Measurements from ENCODE around the gene TMEM134. TPM values are rescaled to one million over a fixed set of nuclear protein-coding genes. Genes with fewer than 3 reads are reported as not detected.
"Not testable (repeated sequence)": the region's sequence is repeated elsewhere in the genome, so short reads cannot be mapped to it uniquely, and the experiment has no call there.

Gene TMEM134
- total RNA-seq, 1 donor from 2014 or later = 38.0 TPM

DNA sequence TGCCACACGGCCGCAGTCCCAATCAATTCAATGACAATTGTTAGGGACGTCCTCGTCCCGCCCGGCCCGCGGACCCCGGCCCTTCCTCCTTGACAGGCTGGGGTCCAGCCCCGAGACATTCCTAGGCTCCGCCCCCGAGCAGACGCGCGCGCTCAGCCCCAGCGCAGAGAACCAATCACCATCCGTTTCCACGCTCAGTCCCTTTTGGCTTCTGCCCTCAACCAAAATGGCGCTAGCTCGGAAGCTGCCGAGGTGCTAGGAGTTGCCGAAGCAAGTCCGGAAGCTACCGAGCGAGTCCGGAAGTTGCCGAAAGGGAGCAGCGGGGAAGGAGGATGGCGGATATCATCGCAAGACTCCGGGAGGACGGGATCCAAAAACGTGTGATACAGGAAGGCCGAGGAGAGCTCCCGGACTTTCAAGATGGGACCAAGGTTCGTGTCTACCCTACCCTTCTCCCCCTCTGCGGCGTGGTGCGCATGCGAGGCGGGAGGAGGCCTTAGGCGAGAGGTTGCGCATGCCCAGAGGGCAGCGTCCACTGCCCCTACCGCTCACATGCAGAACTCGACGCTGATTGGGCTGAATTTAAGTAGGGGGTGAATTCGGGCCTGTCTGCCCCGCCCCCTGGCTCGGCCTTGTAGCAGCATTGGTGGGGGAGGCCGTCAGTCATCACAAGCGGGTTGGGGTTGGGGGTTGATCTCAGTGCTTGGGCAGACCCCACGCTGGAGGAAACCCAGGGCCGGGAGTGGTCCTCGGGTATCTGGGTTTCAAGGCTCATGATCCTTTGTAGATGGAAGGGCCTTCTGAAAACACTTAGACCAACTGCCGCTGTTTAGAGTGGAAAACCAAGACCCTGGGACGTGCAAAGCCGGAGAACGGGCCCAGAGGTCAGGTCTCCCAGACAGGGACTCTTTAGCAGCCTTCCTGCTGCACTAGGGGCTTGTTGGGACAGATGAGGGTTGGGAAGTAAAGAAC, 14.1 kb upstream of the TMEM134 start, which contains the start of gene AIP:
TSS of gene AIP (plus strand) at position 200 of the 972 bp plus-strand sequence. CDS start at position 333, 133 bp downstream.
- H3K36me3 Mint-ChIP-seq (ENCODE audit: low read depth, unreplicated experiment) = peaks cover 19% of the 10 kb centered on the region
- Histone ChIP-seq H3K79me2 (ENCODE audit: insufficient read depth, low read length) (peaks cover 28% of the 10 kb centered on the region), H3K27ac (ENCODE audit: low read depth, low read length) (peak within 1 kb of the TSS; percentile 71), H3K4me1 (ENCODE audit: insufficient read depth, low read length) (peaks cover 11% of the 10 kb centered on the region), H2AFZ (ENCODE audit: low read depth, low read length) (peak within 1 kb of the TSS; percentile 97), H3K4me3 (ENCODE audit: insufficient read depth, low read depth, low read length) (peak within 1 kb of the TSS; percentile 76), H3K27me3 (ENCODE audit: insufficient read depth, low read length) (no peaks in the 10 kb centered on the region), H3K9ac (ENCODE audit: low read length) (peak within 1 kb of the TSS; percentile 80), H3K9me3 (ENCODE audit: insufficient read depth, low read depth, low read length) (no peaks in the 10 kb centered on the region), H3K4me2 (ENCODE audit: low read length) (peak within 1 kb of the TSS; percentile 86), H3K36me3 (ENCODE audit: insufficient read depth, low read length) (no peaks in the 10 kb centered on the region), H4K20me1 (ENCODE audit: insufficient read depth, low read length) (peaks cover 20% of the 10 kb centered on the region)
- no peaks in the 10 kb centered on the region for H3K27me3 Mint-ChIP-seq (ENCODE audit: low read depth, unreplicated experiment)
- DNase-seq (ENCODE audit: low read depth) = peak; percentile 92
- H3K27ac Mint-ChIP-seq (ENCODE audit: unreplicated experiment) = peak within 1 kb of the TSS; percentile 99
- H3K4me3 Mint-ChIP-seq (ENCODE audit: unreplicated experiment) = peak within 1 kb of the TSS; percentile 95
- peaks cover 4% of the 10 kb centered on the region for H3K4me1 Mint-ChIP-seq (ENCODE audit: low read depth, unreplicated experiment)
- peaks cover 2% of the 10 kb centered on the region for H3K9me3 Mint-ChIP-seq (ENCODE audit: unreplicated experiment)
- peak; percentile 45 for FAIRE-seq
- TF ChIP-seq, protein P1, sequence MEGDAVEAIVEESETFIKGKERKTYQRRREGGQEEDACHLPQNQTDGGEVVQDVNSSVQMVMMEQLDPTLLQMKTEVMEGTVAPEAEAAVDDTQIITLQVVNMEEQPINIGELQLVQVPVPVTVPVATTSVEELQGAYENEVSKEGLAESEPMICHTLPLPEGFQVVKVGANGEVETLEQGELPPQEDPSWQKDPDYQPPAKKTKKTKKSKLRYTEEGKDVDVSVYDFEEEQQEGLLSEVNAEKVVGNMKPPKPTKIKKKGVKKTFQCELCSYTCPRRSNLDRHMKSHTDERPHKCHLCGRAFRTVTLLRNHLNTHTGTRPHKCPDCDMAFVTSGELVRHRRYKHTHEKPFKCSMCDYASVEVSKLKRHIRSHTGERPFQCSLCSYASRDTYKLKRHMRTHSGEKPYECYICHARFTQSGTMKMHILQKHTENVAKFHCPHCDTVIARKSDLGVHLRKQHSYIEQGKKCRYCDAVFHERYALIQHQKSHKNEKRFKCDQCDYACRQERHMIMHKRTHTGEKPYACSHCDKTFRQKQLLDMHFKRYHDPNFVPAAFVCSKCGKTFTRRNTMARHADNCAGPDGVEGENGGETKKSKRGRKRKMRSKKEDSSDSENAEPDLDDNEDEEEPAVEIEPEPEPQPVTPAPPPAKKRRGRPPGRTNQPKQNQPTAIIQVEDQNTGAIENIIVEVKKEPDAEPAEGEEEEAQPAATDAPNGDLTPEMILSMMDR (IDR thresholded peaks at IDR 0.05; ENCODE audit: insufficient read depth, low read depth, low read length) = no peak
- TF ChIP-seq EZH2 (IDR thresholded peaks at IDR 0.05; ENCODE audit: insufficient read depth, low read length) = no peak

GRCh38 chr11:67482275-67482826, 13.3 kb upstream of the TMEM134 start:
- no peak for TF ChIP-seq EZH2 (IDR thresholded peaks at IDR 0.05; ENCODE audit: insufficient read depth, low read length)
- TF ChIP-seq, protein P1 (IDR thresholded peaks at IDR 0.05; ENCODE audit: insufficient read depth, low read depth, low read length) = no peak
- peak overlapping the region; percentile 76 for H3K4me3 ChIP-seq (ENCODE audit: insufficient read depth, low read depth, low read length)
- peak overlapping the region; percentile 97 for H2AFZ ChIP-seq (ENCODE audit: low read depth, low read length)
- peak overlapping the region; percentile 71 for H3K27ac ChIP-seq (ENCODE audit: low read depth, low read length)
- peaks cover 13% of the 10 kb centered on the region for H3K36me3 Mint-ChIP-seq (ENCODE audit: low read depth, unreplicated experiment)
- H3K79me2 ChIP-seq (ENCODE audit: insufficient read depth, low read length) = peaks cover 28% of the 10 kb centered on the region
- H3K4me1 Mint-ChIP-seq (ENCODE audit: low read depth, unreplicated experiment) = peaks cover 4% of the 10 kb centered on the region
- no peaks in the 10 kb centered on the region for H3K27me3 ChIP-seq (ENCODE audit: insufficient read depth, low read length)
- no peaks in the 10 kb centered on the region for H3K27me3 Mint-ChIP-seq (ENCODE audit: low read depth, unreplicated experiment)
- FAIRE-seq = no peak
- H3K36me3 ChIP-seq (ENCODE audit: insufficient read depth, low read length) = no peaks in the 10 kb centered on the region
- H3K27ac Mint-ChIP-seq (ENCODE audit: unreplicated experiment) = peak overlapping the region; percentile 99
- H3K9me3 Mint-ChIP-seq (ENCODE audit: unreplicated experiment) = peaks cover 2% of the 10 kb centered on the region
- peaks cover 20% of the 10 kb centered on the region for H4K20me1 ChIP-seq (ENCODE audit: insufficient read depth, low read length)
- peak overlapping the region; percentile 86 for H3K4me2 ChIP-seq (ENCODE audit: low read length)
- H3K4me1 ChIP-seq (ENCODE audit: insufficient read depth, low read length) = peaks cover 11% of the 10 kb centered on the region
- H3K9me3 ChIP-seq (ENCODE audit: insufficient read depth, low read depth, low read length) = no peaks in the 10 kb centered on the region
- DNase-seq (ENCODE audit: low read depth) = no peak
- H3K9ac ChIP-seq (ENCODE audit: low read length) = peak overlapping the region; percentile 80
- peak overlapping the region; percentile 95 for H3K4me3 Mint-ChIP-seq (ENCODE audit: unreplicated experiment)

DNA sequence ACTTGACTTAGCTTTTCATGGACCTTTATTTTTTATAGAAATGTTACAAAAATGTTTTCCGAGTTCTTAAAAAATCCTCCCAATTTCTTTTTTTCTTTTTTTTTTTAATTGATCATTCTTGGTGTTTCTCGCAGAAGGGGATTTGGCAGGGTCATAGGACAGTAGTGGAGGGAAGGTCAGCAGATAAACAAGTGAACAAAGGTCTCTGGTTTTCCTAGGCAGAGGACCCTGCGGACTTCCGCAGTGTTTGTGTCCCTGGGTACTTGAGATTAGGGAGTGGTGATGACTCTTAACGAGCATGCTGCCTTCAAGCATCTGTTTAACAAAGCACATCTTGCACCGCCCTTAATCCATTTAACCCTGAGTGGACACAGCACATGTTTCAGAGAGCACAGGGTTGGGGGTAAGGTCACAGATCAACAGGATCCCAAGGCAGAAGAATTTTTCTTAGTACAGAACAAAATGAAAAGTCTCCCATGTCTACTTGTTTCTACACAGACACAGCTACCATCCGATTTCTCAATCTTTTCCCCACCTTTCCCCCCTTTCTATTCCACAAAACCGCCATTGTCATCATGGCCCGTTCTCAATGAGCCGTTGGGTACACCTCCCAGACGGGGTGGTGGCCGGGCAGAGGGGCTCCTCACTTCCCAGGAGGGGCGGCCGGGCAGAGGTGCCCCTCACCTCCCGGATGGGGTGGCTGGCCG, 8.4 kb upstream of the TMEM134 start:
- not testable (repeated sequence) for H3K4me3 Mint-ChIP-seq (ENCODE audit: unreplicated experiment); H2AFZ ChIP-seq (ENCODE audit: low read depth, low read length); H3K36me3 Mint-ChIP-seq (ENCODE audit: low read depth, unreplicated experiment); H3K27me3 ChIP-seq (ENCODE audit: insufficient read depth, low read length); H3K27ac ChIP-seq (ENCODE audit: low read depth, low read length); H3K27me3 Mint-ChIP-seq (ENCODE audit: low read depth, unreplicated experiment); H3K4me1 ChIP-seq (ENCODE audit: insufficient read depth, low read length); H3K4me1 Mint-ChIP-seq (ENCODE audit: low read depth, unreplicated experiment); H4K20me1 ChIP-seq (ENCODE audit: insufficient read depth, low read length); H3K9me3 ChIP-seq (ENCODE audit: insufficient read depth, low read depth, low read length); H3K27ac Mint-ChIP-seq (ENCODE audit: unreplicated experiment); H3K9ac ChIP-seq (ENCODE audit: low read length); DNase-seq (ENCODE audit: low read depth); H3K4me3 ChIP-seq (ENCODE audit: insufficient read depth, low read depth, low read length); H3K9me3 Mint-ChIP-seq (ENCODE audit: unreplicated experiment); H3K36me3 ChIP-seq (ENCODE audit: insufficient read depth, low read length); FAIRE-seq; H3K79me2 ChIP-seq (ENCODE audit: insufficient read depth, low read length); H3K4me2 ChIP-seq (ENCODE audit: low read length)

DNA sequence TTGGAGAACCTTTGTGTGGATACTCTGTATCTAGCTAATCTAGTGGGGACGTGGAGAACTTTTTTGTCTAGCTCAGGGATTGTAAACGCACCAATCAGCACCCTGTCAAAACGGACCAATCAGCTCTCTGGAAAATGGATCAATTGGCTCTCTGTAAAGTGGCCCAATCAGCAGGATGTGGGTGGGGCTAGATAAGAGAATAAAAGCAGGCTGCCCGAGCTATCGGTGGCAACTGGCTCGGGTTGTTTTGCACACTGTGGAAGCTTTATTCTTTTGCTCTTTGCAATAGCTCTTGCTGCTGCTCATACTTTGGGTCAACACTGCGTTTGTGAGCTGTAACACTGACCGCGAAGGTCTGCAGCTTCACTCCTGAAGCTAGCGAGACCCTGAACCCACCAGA, 7.6 kb upstream of the TMEM134 start:
- not testable (repeated sequence) for H3K27ac ChIP-seq (ENCODE audit: low read depth, low read length); H3K27ac Mint-ChIP-seq (ENCODE audit: unreplicated experiment); H3K9me3 Mint-ChIP-seq (ENCODE audit: unreplicated experiment); H3K36me3 Mint-ChIP-seq (ENCODE audit: low read depth, unreplicated experiment); H3K79me2 ChIP-seq (ENCODE audit: insufficient read depth, low read length); DNase-seq (ENCODE audit: low read depth); H3K27me3 Mint-ChIP-seq (ENCODE audit: low read depth, unreplicated experiment); H3K4me1 Mint-ChIP-seq (ENCODE audit: low read depth, unreplicated experiment); H3K4me2 ChIP-seq (ENCODE audit: low read length); H3K4me1 ChIP-seq (ENCODE audit: insufficient read depth, low read length); H3K9me3 ChIP-seq (ENCODE audit: insufficient read depth, low read depth, low read length); FAIRE-seq; H4K20me1 ChIP-seq (ENCODE audit: insufficient read depth, low read length); H2AFZ ChIP-seq (ENCODE audit: low read depth, low read length); H3K4me3 Mint-ChIP-seq (ENCODE audit: unreplicated experiment); H3K4me3 ChIP-seq (ENCODE audit: insufficient read depth, low read depth, low read length); H3K9ac ChIP-seq (ENCODE audit: low read length); H3K27me3 ChIP-seq (ENCODE audit: insufficient read depth, low read length); H3K36me3 ChIP-seq (ENCODE audit: insufficient read depth, low read length)
